Upper lobe of left lung (tissue), 6 donors: Measurements from ENCODE around the gene P3H2. TPM values are rescaled to one million over a fixed set of nuclear protein-coding genes. Genes with fewer than 3 reads are reported as not detected.

Experiments
- ATAC-seq, 2 donors: fragments of 200-7000 bp; cut with Tn5 transposase; one replicate each; pipeline ENCODE4 v1.9.1; 2022; ENCODE audit warnings: mild to moderate bottlenecking in 2 of 2, moderate library complexity in 2 of 2; ENCODE audit not compliant: low FRiP score in 2 of 2
- DNase-seq, 2 donors: peaks; one replicate each; pipeline ENCODE4 v3.0.0-alpha.2; 2019 to 2020
- H3K27ac ChIP-seq, 4 donors: fragments of 200-600 bp; sonication (generic); one replicate each; pipeline ENCODE4 v1.5.1; 2016 to 2019
- H3K27me3 ChIP-seq, 4 donors: fragments of 200-600 bp; sonication (generic); one replicate each; pipeline ENCODE4 v1.5.1; 2017 to 2019
- H3K36me3 ChIP-seq, 4 donors: fragments of 200-600 bp; sonication (generic); one replicate each; pipeline ENCODE4 v1.5.1; 2016 to 2019
- H3K4me1 ChIP-seq, 4 donors: fragments of 200-600 bp; sonication (generic); one replicate each; pipeline ENCODE4 v1.5.1; 2018 to 2019
- H3K4me3 ChIP-seq, 4 donors: fragments of 200-600 bp; sonication (generic); one replicate each; pipeline ENCODE4 v1.5.1; 2017 to 2019; ENCODE audit warnings: mild to moderate bottlenecking in 2 of 4, moderate library complexity in 1 of 4
- H3K9me3 ChIP-seq, 4 donors: fragments of 200-600 bp; sonication (generic); one replicate each; pipeline ENCODE4 v1.5.1; 2018 to 2019
- CTCF ChIP-seq, 6 experiments: fragments of 450-650 bp in 4 of 6; fragments of 200-600 bp in 2 of 6; sonication (generic) in 2 of 6; IDR thresholded peaks; one replicate each; pipeline ENCODE4 v1.5.1; 2016 to 2019; ENCODE audit warnings: antibody characterized with exemption in 6 of 6
- EP300 ChIP-seq, 4 donors: sonication (generic); formaldehyde crosslinking; IDR thresholded peaks; one replicate each; pipeline ENCODE4 v1.5.1; 2017; ENCODE audit warnings: antibody characterized with exemption in 4 of 4, control low read depth in 2 of 4
- POLR2A ChIP-seq, 4 donors: fragments of 450-650 bp; IDR thresholded peaks; one replicate each; pipeline ENCODE4 v1.5.1; 2016 to 2017; ENCODE audit warnings: antibody characterized with exemption in 4 of 4, mild to moderate bottlenecking in 2 of 4
- POLR2AphosphoS5 ChIP-seq, 2 donors: sonication (generic); formaldehyde crosslinking; IDR thresholded peaks; one replicate each; pipeline ENCODE4 v1.5.1; 2017; ENCODE audit warnings: antibody characterized with exemption in 2 of 2
- whole genome bisulfite sequencing, 2 donors: methylation state at CpG; one replicate each; pipeline ENCODE4 v1.1.5; 2017 to 2018; 5-methylcytosine and 5-hydroxymethylcytosine counted together
- total RNA-seq, 6 donors: library from RNA; depleted of rRNA in 4 of 6; stranded (reverse); fragments of >200 nt in 4 of 6; gene quantifications; one replicate each; pipeline versions ENCODE4 v1.1.0 to v1.2.1, GENCODE V29; 2016 to 2021
- donor health status: DM: no; HTN: no; CAD: no; lungs with moderate emphysema.
- donor health status: DM: no; HTN: yes; CAD: no; lungs with severe emphysema.

P3H2 gene
- total RNA-seq, 6 donors from 2014 or later = 42.2 to 114 (median 63.0) TPM

GRCh38 chr3:189982321-189982945, 138.3 kb downstream of the P3H2 start:
- Histone ChIP-seq H3K27ac (no peak overlapping the region), H3K27me3 (no peaks in the 10 kb centered on the region), H3K4me3 (no peak overlapping the region), H3K4me1 (peaks cover 0 to 5% (median 4%) of the 10 kb centered on the region in 4 donors), H3K9me3 (no peaks in the 10 kb centered on the region), H3K36me3 (no peaks in the 10 kb centered on the region)
- TF ChIP-seq POLR2A (IDR thresholded peaks at IDR 0.05) = no peak
- TF ChIP-seq CTCF (IDR thresholded peaks at IDR 0.05) = no peak
- no peak for TF ChIP-seq EP300 (IDR thresholded peaks at IDR 0.05)
- no peak for TF ChIP-seq POLR2AphosphoS5 (IDR thresholded peaks at IDR 0.05)
- DNase-seq (no peak), ATAC-seq (peak in 1 of 2 donors; percentile 14)
- WGBS, 2 donors = 61 to 62% methylated on average over 5 of the region's 5 CpGs

- TF ChIP-seq POLR2A (IDR thresholded peaks at IDR 0.05) (no peak), CTCF (IDR thresholded peaks at IDR 0.05) (no peak), EP300 (IDR thresholded peaks at IDR 0.05) (no peak), POLR2AphosphoS5 (IDR thresholded peaks at IDR 0.05) (no peak)
- no peaks in the 10 kb centered on the region for H3K27me3 ChIP-seq
- H3K27ac ChIP-seq = no peak overlapping the region
- peaks cover 0 to 5% (median 4%) of the 10 kb centered on the region in 4 donors for H3K4me1 ChIP-seq
- no peak for DNase-seq
- H3K4me3 ChIP-seq = no peak overlapping the region
- no peaks in the 10 kb centered on the region for H3K9me3 ChIP-seq
- no peaks in the 10 kb centered on the region for H3K36me3 ChIP-seq
- ATAC-seq = peak in 1 of 2 donors; percentile 70
These were observed 139.0 kb downstream of the P3H2 start for GRCh38 chr3:189981668-189982067.

GRCh38 chr3:189978753-189979152, 141.9 kb downstream of the P3H2 start:
- H3K9me3 ChIP-seq = no peaks in the 10 kb centered on the region
- DNase-seq (no peak), ATAC-seq (peak in 1 of 2 donors; percentile 54)
- no peaks in the 10 kb centered on the region for H3K36me3 ChIP-seq
- H3K27me3 ChIP-seq = no peaks in the 10 kb centered on the region
- H3K4me3 ChIP-seq = no peak overlapping the region
- WGBS, 2 donors = 76 to 80% methylated on average over 3 of the region's 3 CpGs
- no peak for TF ChIP-seq POLR2AphosphoS5 (IDR thresholded peaks at IDR 0.05)
- TF ChIP-seq POLR2A (IDR thresholded peaks at IDR 0.05) = no peak
- no peak for TF ChIP-seq CTCF (IDR thresholded peaks at IDR 0.05)
- no peak for TF ChIP-seq EP300 (IDR thresholded peaks at IDR 0.05)
- no peak overlapping the region for H3K27ac ChIP-seq
- peaks cover 0 to 5% (median 4%) of the 10 kb centered on the region in 4 donors for H3K4me1 ChIP-seq

- no peak for DNase-seq
- H3K9me3 ChIP-seq = no peaks in the 10 kb centered on the region
- no peak overlapping the region for H3K4me3 ChIP-seq
- no peak for TF ChIP-seq POLR2A (IDR thresholded peaks at IDR 0.05)
- TF ChIP-seq EP300 (IDR thresholded peaks at IDR 0.05) = no peak
- no peak for TF ChIP-seq POLR2AphosphoS5 (IDR thresholded peaks at IDR 0.05)
- no peak for TF ChIP-seq CTCF (IDR thresholded peaks at IDR 0.05)
- H3K27ac ChIP-seq = no peak overlapping the region
- 86% methylated on average over 5 of the region's 5 CpGs for WGBS, 2 donors
- H3K4me1 ChIP-seq = peaks cover 0 to 5% (median 3%) of the 10 kb centered on the region in 4 donors
- no peaks in the 10 kb centered on the region for H3K27me3 ChIP-seq
- no peaks in the 10 kb centered on the region for H3K36me3 ChIP-seq
- ATAC-seq = no peak
These were observed 143.5 kb downstream of the P3H2 start for GRCh38 chr3:189977174-189977573.

- ATAC-seq = peak in 1 of 2 donors; percentile 78
- no peaks in the 10 kb centered on the region for H3K36me3 ChIP-seq
- H3K27ac ChIP-seq = no peak overlapping the region
- 42 to 56% methylated on average over 4 of the region's 4 CpGs for WGBS, 2 donors
- no peak overlapping the region for H3K4me3 ChIP-seq
- no peaks in the 10 kb centered on the region for H3K9me3 ChIP-seq
- no peak for DNase-seq
- no peaks in the 10 kb centered on the region for H3K4me1 ChIP-seq
- no peaks in the 10 kb centered on the region for H3K27me3 ChIP-seq
- TF ChIP-seq CTCF (IDR thresholded peaks at IDR 0.05) (no peak), POLR2AphosphoS5 (IDR thresholded peaks at IDR 0.05) (no peak), EP300 (IDR thresholded peaks at IDR 0.05) (no peak), POLR2A (IDR thresholded peaks at IDR 0.05) (no peak)
These were observed 145.2 kb downstream of the P3H2 start for GRCh38 chr3:189975391-189975990.
